ENCODE results near the gene NFAT5. TPM values are rescaled to one million over a fixed set of nuclear protein-coding genes. Genes with fewer than 3 reads are reported as not detected.

NFAT5 gene
- total RNA-seq, 1 experiment from 2014 or later: 34.8 TPM

DNA sequence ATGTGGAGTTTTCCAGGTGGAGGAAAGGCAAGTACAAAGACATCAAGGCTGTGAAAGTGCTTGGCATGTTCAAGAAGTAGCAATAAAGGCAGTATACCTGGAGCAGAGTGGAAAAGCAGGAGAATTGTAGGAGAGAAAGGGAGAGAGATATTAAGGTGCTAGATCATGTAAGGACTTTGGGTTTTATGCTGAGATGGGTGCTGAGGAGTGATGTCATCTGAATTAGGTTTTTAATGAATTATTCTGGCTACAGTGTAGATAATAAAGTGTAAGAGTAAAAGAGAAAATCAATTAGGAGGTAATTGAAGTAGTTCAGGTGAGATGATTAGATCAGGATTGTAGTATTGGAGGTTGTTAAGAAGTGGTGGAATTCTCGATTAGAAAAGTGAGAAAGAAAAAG is 34.0 kb downstream of the NFAT5 start:
- no peaks in the 10 kb centered on the region for H3K4me1 ChIP-seq (ENCODE audit: insufficient read depth, low read length, poor library complexity, severe bottlenecking)
- DNase-seq (ENCODE audit: low spot score): no peak
- no peak overlapping the region for H3K4me3 ChIP-seq (ENCODE audit: low read depth, low read length, poor library complexity, severe bottlenecking)
- POLR2A ChIA-PET (ENCODE audit: low non-redundant PET): no interaction called here
- CTCF ChIA-PET: no interaction called here
- no peak for TF ChIP-seq EZH2 (IDR thresholded peaks at IDR 0.05; ENCODE audit: borderline replicate concordance, low read depth, low read length, poor library complexity, severe bottlenecking)
- TF ChIP-seq, protein P1, sequence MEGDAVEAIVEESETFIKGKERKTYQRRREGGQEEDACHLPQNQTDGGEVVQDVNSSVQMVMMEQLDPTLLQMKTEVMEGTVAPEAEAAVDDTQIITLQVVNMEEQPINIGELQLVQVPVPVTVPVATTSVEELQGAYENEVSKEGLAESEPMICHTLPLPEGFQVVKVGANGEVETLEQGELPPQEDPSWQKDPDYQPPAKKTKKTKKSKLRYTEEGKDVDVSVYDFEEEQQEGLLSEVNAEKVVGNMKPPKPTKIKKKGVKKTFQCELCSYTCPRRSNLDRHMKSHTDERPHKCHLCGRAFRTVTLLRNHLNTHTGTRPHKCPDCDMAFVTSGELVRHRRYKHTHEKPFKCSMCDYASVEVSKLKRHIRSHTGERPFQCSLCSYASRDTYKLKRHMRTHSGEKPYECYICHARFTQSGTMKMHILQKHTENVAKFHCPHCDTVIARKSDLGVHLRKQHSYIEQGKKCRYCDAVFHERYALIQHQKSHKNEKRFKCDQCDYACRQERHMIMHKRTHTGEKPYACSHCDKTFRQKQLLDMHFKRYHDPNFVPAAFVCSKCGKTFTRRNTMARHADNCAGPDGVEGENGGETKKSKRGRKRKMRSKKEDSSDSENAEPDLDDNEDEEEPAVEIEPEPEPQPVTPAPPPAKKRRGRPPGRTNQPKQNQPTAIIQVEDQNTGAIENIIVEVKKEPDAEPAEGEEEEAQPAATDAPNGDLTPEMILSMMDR (conservative IDR thresholded peaks at IDR 0.05; ENCODE audit: low read depth, low read length): no peak
- H3K27ac ChIP-seq (ENCODE audit: low read depth, low read length, poor library complexity, severe bottlenecking): no peak overlapping the region
- intact Hi-C loops (cut with micrococcal nuclease; ENCODE audit: unreplicated experiment): no loop called here
- H3K27me3 ChIP-seq (replicated peaks; ENCODE audit: insufficient read depth, low read depth, low read length, poor library complexity): no peaks in the 10 kb centered on the region
- BruUV-seq (replicated peaks): no TSS peak
- no peaks in the 10 kb centered on the region for H3K36me3 ChIP-seq (ENCODE audit: insufficient read depth, low read length, poor library complexity, severe bottlenecking)
- no peaks in the 10 kb centered on the region for H3K9me3 ChIP-seq (ENCODE audit: low read depth, low read length, poor library complexity, severe bottlenecking)

DNA sequence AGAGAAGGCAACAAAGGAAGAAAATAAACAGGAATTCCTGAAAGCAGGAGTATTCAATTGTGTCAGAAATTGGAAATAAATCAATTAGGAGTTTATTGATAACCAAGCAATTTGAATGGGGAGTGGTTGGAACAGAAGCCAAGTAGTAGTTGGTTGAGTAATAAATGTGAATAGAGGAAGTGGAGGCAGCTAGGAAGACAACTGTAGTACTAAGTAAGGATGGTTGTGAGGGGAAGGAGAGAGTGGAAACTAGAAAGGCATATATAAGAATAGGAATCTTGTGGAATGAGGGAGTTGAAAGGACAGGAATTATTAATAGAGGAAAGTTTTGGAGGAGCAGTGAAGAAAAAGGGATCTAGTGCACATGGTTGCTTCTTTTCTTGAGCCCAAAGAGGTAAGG is 34.4 kb downstream of the NFAT5 start:
- no TSS peak for BruUV-seq (replicated peaks)

DNA sequence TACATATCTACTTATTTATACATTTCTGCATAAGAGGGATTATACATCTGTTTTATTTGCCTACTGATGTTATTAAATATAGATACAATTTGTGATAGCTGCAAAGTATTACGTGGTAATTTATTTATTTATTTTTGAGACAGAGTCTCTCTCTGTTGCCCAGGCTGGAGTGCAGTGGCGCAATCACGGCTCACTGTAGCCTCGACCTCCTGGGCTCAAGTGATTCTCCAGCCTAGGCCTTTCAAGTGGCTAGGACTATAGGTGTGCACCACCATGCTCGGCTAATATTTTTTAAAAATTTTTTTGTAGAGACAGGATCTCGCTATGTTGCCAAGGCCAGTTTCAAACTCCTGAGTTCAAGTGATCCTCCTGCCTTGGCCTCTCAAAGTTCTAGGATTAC is 35.5 kb downstream of the NFAT5 start:
- BruUV-seq (replicated peaks): no TSS peak
- ChIA-PET POLR2A (ENCODE audit: low non-redundant PET) (no interaction called here), CTCF (no interaction called here)
- DNase-seq (ENCODE audit: low spot score): no peak
- Histone ChIP-seq H3K27me3 (replicated peaks; ENCODE audit: insufficient read depth, low read depth, low read length, poor library complexity) (no peaks in the 10 kb centered on the region), H3K4me1 (ENCODE audit: insufficient read depth, low read length, poor library complexity, severe bottlenecking) (no peaks in the 10 kb centered on the region), H3K9me3 (ENCODE audit: low read depth, low read length, poor library complexity, severe bottlenecking) (no peaks in the 10 kb centered on the region), H3K36me3 (ENCODE audit: insufficient read depth, low read length, poor library complexity, severe bottlenecking) (no peaks in the 10 kb centered on the region), H3K4me3 (ENCODE audit: low read depth, low read length, poor library complexity, severe bottlenecking) (no peak overlapping the region), H3K27ac (ENCODE audit: low read depth, low read length, poor library complexity, severe bottlenecking) (no peak overlapping the region)
- intact Hi-C loops (cut with micrococcal nuclease; ENCODE audit: unreplicated experiment): no loop called here
- TF ChIP-seq, protein P1 (conservative IDR thresholded peaks at IDR 0.05; ENCODE audit: low read depth, low read length): no peak
- no peak for TF ChIP-seq EZH2 (IDR thresholded peaks at IDR 0.05; ENCODE audit: borderline replicate concordance, low read depth, low read length, poor library complexity, severe bottlenecking)

More for the DNA sequence above, 34.4 kb downstream of the NFAT5 start:
- no peaks in the 10 kb centered on the region for H3K9me3 ChIP-seq (ENCODE audit: low read depth, low read length, poor library complexity, severe bottlenecking)
- no peak overlapping the region for H3K27ac ChIP-seq (ENCODE audit: low read depth, low read length, poor library complexity, severe bottlenecking)
- no peaks in the 10 kb centered on the region for H3K4me1 ChIP-seq (ENCODE audit: insufficient read depth, low read length, poor library complexity, severe bottlenecking)
- H3K36me3 ChIP-seq (ENCODE audit: insufficient read depth, low read length, poor library complexity, severe bottlenecking): no peaks in the 10 kb centered on the region
- ChIA-PET POLR2A (ENCODE audit: low non-redundant PET) (no interaction called here), CTCF (no interaction called here)
- intact Hi-C loops (cut with micrococcal nuclease; ENCODE audit: unreplicated experiment): no loop called here
- no peak for DNase-seq (ENCODE audit: low spot score)
- no peak for TF ChIP-seq EZH2 (IDR thresholded peaks at IDR 0.05; ENCODE audit: borderline replicate concordance, low read depth, low read length, poor library complexity, severe bottlenecking)
- no peak overlapping the region for H3K4me3 ChIP-seq (ENCODE audit: low read depth, low read length, poor library complexity, severe bottlenecking)
- H3K27me3 ChIP-seq (replicated peaks; ENCODE audit: insufficient read depth, low read depth, low read length, poor library complexity): no peaks in the 10 kb centered on the region

DNA sequence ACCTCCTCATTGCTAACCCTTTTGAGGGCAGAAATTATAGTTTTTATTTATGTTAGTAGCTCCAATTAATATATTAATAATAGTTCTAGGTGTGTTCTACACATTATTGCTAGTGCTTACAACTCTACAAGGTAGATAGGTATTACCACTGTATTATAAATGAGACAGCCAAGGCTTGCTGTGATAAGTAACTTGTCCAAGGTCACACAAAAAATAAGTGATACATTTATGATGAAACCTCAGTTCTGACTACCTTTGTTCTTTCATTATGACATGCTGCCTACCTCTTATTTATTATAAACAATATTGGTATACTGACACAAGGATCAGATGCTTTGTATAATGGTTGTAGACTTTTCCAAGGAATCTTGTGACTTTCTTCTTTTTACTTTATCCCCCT is 41.2 kb downstream of the NFAT5 start:
- no peak overlapping the region for H3K4me3 ChIP-seq (ENCODE audit: low read depth, low read length, poor library complexity, severe bottlenecking)
- no peak overlapping the region for H3K27ac ChIP-seq (ENCODE audit: low read depth, low read length, poor library complexity, severe bottlenecking)
- H3K9me3 ChIP-seq (ENCODE audit: low read depth, low read length, poor library complexity, severe bottlenecking): no peaks in the 10 kb centered on the region
- BruUV-seq (replicated peaks): no TSS peak
- H3K27me3 ChIP-seq (replicated peaks; ENCODE audit: insufficient read depth, low read depth, low read length, poor library complexity): no peaks in the 10 kb centered on the region
- POLR2A ChIA-PET (ENCODE audit: low non-redundant PET): no interaction called here
- DNase-seq (ENCODE audit: low spot score): no peak
- no peak for TF ChIP-seq EZH2 (IDR thresholded peaks at IDR 0.05; ENCODE audit: borderline replicate concordance, low read depth, low read length, poor library complexity, severe bottlenecking)
- TF ChIP-seq, protein P1 (conservative IDR thresholded peaks at IDR 0.05; ENCODE audit: low read depth, low read length): no peak
- peaks cover 12% of the 10 kb centered on the region for H3K4me1 ChIP-seq (ENCODE audit: insufficient read depth, low read length, poor library complexity, severe bottlenecking)
- no peaks in the 10 kb centered on the region for H3K36me3 ChIP-seq (ENCODE audit: insufficient read depth, low read length, poor library complexity, severe bottlenecking)
- intact Hi-C loops (cut with micrococcal nuclease; ENCODE audit: unreplicated experiment): no loop called here
- CTCF ChIA-PET: no interaction called here

Measured in A673 (cell line).